Measurements from ENCODE around the gene RNF212.

Gene RNF212

DNA sequence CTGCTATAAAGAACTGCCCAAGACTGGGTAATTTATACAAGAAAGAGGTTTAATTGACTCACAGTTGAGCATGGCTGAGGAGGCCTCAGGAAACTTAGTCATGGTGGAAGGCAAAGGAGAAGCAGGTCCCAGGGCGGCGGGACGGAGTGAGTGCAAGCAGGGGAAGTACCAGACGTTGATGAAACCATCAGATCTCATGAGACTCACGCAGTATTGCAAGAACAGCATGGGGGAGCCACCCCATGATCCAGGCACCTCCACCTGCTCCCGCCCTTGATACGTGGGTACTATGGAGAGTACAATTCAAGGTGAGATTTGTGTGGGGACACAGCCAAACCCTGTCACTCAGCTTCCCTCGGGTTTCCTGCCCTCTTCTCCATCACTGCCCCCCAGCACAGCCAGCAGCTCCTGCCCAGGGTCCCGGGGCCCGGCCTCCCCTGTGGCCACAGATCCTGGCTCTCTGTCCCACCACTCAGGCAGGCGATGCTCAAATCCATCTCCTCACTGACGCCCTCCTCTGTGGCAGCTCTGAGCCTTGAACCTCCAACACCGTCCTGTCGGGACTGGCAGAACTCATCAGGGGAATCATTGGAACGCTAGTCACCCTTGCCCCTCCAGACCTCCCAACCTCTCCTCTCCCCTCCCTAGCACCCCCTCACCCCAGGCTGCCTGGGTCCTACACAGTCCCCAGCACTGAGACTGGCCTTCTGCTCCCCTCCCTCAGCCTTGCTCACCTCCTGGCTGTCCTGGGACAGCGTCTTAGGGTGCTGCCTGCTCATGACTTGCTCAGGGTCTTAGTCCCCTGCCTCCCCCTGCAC lies 64.4 kb downstream of the RNF212 start:
- DNase-seq (ENCODE audit: low spot score), result no peak

DNA sequence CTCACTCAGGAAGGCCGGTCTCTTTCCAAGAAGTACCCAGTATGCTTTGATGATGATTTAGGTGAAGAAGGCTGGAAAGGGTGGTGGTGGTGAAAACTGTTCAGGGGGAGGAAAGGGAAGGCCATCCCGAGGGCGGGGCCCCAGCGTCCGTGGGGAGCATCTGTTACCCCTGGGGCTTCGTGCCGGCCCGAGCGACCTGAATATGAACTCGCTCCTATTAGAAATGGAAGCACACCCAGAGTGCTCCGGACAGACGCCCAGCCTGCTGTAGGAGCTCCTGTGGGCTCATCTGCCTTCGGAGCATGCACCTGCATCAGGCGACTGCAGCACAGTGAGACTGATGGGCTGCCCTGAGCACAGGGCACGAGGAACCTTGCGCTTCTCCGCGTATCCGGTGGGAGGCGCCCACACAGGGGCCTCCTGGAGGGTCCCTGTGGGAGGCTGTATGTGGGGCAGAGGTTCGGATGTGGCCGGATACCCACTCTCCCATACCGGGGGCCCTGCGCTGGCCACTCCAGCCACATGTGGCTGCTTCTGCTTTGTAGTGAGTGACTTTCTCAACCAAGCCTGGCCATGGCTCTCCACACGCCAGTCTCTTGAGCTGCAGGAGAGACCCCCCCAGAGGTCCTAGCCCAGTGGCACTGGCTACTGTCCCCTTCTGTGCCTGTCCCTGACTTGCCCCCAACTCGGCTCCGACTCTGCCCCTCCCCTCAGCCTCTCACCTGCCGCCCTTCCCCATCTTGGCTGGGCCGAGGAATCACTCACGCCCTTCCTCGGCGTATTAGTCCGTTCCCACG lies 65.2 kb downstream of the RNF212 start:
- DNase-seq (ENCODE audit: low spot score), result no peak

DNA sequence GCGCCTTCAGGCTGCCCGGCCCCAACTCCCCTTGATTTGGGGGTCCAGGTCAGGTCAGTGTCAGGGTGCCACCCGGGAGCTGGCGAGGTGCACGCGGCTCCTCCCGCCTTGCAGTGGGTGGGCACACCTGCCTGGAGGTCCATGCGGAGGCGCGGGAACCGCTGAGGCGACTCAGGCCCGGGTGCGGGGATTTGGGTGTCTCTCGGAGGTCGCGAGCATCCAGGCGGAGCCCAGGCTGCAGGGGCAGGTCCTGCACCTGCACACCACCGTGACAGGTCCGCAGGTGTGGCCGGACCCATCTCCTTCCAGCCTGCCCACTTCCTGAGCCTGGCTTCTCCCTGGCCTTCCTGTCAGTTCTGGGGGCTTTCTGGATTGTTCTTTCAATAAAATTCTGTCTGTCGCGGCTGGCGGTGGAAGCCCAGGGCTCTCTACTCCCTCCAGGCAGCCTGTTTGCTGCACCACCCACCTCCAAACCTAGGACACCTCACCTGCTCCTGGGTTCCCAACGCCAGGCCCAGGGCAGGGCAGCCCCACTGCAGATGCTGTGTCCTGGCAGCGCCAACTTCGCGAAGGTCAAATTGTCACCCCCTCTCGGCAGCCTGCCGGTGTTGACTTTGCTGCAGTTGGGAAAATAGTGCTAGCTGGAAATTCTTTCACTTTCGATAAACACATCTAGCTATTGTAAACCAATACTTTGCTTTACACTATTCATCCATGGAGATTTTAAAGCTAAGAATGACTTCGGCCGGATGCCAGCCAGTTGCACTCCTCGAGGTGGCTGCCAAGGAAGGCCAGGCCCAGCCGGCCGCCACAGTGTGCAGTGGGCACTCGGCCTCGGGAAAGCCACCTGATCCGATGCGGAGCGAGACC lies 66.0 kb downstream of the RNF212 start:
- peak; percentile 66 for DNase-seq (ENCODE audit: low spot score)

- DNase-seq (ENCODE audit: low spot score), result peak; percentile 82
Measured at GRCh38 chr4:1046581-1047011, 66.8 kb downstream of the RNF212 start.

- no peak for DNase-seq (ENCODE audit: low spot score)
Measured at GRCh38 chr4:1045595-1046201, 67.7 kb downstream of the RNF212 start.

GRCh38 chr4:1045193-1045594 lies 68.2 kb downstream of the RNF212 start:
- DNase-seq (ENCODE audit: low spot score), result no peak

- no peak for DNase-seq (ENCODE audit: low spot score)
Measured at GRCh38 chr4:1044469-1045192, 68.7 kb downstream of the RNF212 start.

GRCh38 chr4:1043651-1044468 lies 69.5 kb downstream of the RNF212 start:
- peak; percentile 96 for DNase-seq (ENCODE audit: low spot score)

DNA sequence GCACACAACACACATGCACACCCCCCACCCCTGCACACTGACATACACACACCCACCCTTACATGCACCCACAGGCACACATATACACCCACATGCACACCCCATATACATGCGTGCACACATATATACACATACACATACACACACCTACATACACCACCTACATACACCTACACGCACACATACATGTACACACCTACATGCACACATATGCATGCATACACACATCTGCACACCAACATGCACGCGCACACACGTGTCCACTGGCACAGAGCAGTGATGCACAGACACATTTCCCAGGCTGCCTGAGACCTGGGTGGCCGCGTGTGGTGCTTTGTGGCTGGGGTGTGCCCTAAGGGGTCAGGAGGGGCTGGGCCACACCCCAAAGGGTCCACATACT lies 70.2 kb downstream of the RNF212 start:
- no peak for DNase-seq (ENCODE audit: low spot score)

GRCh38 chr4:1042352-1043055 lies 70.9 kb downstream of the RNF212 start:
- DNase-seq (ENCODE audit: low spot score), result no peak

GRCh38 chr4:1041936-1042330 lies 71.4 kb downstream of the RNF212 start:
- no peak for DNase-seq (ENCODE audit: low spot score)

GRCh38 chr4:1041147-1041935 lies 72.0 kb downstream of the RNF212 start:
- DNase-seq (ENCODE audit: low spot score), result peak; percentile 56

DNA sequence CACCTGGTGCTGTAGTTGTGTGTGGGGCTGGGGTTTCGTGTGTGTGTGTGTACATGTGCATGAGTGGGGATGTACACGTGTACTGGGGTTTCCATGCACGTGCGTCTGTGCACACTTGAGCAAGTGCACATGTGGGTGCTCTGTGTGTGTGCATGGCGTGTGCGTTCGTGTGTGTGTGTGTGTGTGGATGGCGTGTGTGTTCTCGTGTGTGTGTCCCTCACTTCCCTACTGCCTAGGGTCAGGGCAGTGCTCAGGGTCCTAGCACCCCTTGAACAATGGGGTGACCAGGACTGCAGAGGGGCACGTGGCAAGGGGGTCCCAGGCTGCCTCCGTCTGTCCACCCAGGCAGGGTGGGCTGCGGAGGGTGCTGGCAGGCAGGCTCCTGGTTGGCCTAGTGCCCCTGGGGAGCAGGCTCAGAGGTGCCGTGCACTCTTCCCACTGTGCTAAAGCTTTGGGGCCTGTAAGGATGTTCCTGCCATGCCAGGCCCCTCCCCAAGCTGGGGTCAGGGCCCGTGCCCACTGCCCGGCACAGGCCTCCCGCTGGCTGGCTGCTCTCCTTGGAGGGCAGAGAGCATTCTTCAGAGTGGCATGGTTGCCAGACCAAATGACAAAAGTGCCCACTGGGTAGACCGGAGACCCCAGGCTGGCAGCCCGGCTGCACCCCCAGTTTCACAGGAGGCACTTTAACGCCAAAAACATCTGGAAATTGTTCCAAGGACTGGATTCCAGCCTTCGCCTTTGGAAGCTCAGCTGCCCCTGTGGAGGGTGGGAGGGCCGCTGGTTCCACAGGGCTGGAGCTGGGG lies 72.8 kb downstream of the RNF212 start:
- DNase-seq (ENCODE audit: low spot score), result no peak

GRCh38 chr4:1039493-1040343 lies 73.6 kb downstream of the RNF212 start:
- DNase-seq (ENCODE audit: low spot score), result peak; percentile 79

DNA sequence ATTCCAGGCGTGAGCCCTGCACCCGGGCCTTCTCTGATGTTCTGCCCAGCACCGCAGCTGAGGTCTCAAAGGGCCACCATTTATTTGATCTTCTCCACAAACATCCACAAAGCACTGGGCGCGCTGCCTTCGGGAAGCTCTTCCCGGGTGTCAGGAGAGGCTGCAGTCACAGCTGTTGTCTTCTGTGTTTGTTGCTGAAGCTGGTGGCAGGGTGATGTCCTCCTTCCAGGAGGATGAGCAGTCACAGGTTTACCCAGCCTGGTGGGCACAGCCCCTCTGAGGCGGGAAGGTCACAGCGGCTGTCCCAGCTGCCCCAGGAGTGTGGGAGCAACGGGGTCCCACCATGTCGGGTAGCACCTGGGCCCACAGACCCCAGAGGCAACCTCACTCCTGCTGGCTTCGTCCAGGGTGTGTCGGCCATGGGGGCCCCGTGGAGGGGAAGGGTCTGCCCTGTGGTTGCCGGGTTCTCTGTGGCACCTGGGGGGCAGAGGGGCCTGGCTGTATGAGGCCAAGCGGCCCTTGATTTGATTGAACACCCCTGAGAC lies 74.3 kb downstream of the RNF212 start:
- DNase-seq (ENCODE audit: low spot score), result no peak

DNA sequence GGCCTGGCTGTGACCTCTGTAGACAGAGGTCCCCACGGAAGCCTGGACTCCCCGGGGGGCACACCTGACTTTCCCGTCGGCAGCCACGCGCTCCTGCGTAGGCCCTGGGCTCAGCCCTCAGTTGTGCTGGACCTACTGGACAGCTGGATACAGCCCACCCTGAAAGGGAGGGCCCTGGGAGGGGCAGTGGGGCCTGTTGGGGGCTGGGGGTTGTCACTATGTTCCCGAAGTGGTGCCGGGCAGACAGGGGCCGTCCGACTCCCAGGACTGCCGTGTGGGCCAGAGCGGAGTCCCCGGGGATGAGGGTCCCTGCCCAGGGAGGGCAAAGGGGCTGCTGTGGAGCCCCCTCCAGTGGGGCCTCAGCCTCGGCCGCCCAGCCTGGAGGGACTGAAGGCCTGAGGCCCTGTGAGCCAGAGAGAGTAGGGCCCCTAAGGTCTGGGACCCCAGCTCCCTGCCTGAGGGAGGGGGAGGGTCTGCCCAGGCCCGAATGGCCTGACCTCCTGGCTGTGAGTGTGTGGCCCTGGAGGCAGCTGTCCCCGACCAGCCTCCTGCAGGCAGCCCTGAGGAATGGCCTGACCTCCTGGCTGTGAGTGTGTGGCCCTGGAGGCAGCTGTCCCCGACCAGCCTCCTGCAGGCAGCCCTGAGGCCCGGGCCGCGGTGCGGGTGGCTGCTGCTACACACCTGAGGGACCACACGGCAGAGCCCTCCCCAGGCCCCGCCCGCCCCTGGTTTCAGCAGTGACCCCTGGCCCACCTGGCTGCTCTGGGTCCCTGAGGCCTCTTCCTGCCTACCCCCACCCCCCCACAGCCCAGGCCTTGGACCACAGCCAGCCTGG lies 76.2 kb downstream of the RNF212 start:
- no peak for DNase-seq (ENCODE audit: low spot score)
